ELF-1 (cell line): Measurements from ENCODE around the gene MMEL1.
"Not testable (repeated sequence)": the region's sequence is repeated elsewhere in the genome, so short reads cannot be mapped to it uniquely, and the experiment has no call there.

Experiments used
- DNase-seq: peaks from one replicate; pipeline ENCODE4 v3.0.0-alpha.2; 2016; ENCODE audit warnings: low read depth, low spot score

Gene MMEL1, protein sequence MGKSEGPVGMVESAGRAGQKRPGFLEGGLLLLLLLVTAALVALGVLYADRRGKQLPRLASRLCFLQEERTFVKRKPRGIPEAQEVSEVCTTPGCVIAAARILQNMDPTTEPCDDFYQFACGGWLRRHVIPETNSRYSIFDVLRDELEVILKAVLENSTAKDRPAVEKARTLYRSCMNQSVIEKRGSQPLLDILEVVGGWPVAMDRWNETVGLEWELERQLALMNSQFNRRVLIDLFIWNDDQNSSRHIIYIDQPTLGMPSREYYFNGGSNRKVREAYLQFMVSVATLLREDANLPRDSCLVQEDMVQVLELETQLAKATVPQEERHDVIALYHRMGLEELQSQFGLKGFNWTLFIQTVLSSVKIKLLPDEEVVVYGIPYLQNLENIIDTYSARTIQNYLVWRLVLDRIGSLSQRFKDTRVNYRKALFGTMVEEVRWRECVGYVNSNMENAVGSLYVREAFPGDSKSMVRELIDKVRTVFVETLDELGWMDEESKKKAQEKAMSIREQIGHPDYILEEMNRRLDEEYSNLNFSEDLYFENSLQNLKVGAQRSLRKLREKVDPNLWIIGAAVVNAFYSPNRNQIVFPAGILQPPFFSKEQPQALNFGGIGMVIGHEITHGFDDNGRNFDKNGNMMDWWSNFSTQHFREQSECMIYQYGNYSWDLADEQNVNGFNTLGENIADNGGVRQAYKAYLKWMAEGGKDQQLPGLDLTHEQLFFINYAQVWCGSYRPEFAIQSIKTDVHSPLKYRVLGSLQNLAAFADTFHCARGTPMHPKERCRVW

GRCh38 chr1:2632561-2633361, at the start of gene MMEL1:
Gene MMEL1 (minus strand): TSS chr1:2633016. CDS start chr1:2629484, 3,532 bp downstream.
- peak; percentile 69 for DNase-seq

DNA sequence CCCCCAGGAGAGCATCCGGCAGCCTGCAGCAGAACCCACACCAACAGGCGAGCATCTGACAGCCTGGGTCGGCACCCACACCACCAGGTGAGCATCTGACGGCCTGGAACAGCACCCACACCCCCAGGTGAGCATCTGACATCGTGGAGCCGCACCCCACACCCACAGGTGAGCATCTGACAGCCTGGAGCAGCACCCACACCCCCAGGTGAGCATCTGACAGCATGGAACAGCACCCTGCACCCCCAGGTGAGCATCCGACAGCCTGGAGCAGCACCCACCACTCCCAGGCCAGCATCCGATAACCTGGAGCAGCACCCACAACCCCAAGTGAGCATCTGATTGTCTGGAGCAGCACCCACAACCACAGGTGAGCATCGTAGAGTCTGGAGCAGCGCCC, 43.9 kb upstream of the MMEL1 start:
- DNase-seq, result not testable (repeated sequence)

GRCh38 chr1:2671656-2672055, 38.8 kb upstream of the MMEL1 start:
- not testable (repeated sequence) for DNase-seq

- not testable (repeated sequence) for DNase-seq
Measured at GRCh38 chr1:2659806-2660205, 27.0 kb upstream of the MMEL1 start.

- DNase-seq, result not testable (repeated sequence)
Measured at GRCh38 chr1:2657909-2658308, 25.1 kb upstream of the MMEL1 start.

- DNase-seq, result not testable (repeated sequence)
Measured at GRCh38 chr1:2657124-2657523, 24.3 kb upstream of the MMEL1 start.

- not testable (repeated sequence) for DNase-seq
Measured at GRCh38 chr1:2655598-2656434, 23.0 kb upstream of the MMEL1 start.

GRCh38 chr1:2654443-2654948, 21.7 kb upstream of the MMEL1 start:
- DNase-seq, result not testable (repeated sequence)

GRCh38 chr1:2653741-2654442, 21.1 kb upstream of the MMEL1 start:
- not testable (repeated sequence) for DNase-seq

GRCh38 chr1:2652926-2653571, 20.2 kb upstream of the MMEL1 start:
- not testable (repeated sequence) for DNase-seq

- not testable (repeated sequence) for DNase-seq
Measured at GRCh38 chr1:2652152-2652925, 19.5 kb upstream of the MMEL1 start.

DNA sequence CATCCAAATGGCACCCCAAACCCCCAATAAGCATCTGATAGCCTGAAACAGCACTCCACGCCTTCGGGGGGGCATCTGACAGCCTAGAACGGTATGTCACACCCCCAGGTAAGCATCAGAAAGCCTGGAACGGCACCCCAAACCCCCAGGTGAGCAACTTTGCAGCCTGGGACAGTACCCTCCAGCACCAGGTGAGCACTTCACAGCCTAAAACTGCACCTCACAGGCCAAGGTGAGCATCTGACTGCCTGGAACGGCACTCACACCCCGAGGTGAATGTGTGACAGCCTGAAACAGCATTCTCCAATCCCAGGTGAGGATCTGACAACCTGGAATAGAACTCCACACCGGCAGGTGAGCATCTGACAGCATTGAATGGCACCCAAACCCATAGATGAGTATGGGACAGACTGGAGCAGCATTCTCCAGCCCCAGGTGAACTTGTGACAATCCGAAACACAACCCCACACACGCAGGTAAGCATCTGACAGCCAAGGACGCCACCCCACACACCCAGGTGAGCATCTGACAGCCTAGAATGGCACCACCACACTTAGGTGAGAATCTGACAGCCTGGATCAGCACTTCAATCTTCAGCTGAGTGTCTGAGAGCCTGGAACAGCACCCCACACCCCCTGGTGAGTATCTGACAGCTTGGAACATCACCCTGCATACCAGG, 18.3 kb upstream of the MMEL1 start:
- DNase-seq, result no peak

DNA sequence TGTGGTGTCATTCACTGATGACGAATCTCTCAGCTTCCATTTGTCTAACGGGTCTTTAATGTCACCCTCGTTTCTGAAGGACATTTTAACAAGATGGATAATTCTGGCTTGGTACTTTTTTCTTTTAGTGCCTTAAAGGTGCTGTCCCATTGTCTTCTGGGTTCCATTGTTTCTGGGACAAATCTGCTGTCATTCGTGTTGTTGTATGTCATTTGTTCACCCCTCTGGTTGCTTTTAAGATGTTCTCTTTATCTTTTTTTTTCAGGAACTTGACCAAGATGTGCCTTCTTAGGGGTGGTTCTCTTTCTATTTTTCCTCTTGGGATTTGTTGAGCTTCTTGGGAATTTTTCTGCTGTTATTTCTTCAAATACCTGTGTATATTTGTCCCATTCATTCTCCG, 14.0 kb upstream of the MMEL1 start:
- no peak for DNase-seq

DNA sequence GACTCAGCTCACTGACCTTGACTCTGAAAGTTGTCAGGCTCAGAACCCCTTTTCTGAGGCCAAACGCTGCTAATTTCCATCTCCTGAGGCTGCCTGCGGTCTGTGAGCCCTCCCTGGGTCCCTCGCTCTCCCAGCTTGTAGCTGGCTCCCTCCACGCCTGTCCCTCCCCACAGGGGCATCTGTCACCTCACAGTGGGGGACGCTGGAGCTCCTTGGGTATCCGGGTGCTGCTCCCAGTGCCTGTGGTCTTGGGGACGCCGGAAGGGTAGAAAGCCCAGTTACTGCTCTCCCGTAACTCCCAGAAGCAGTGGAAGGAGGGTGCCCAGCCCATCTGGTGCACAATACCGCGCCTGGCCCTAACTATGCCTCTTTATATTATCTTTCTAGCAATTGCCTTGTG, 13.0 kb upstream of the MMEL1 start:
- no peak for DNase-seq

GRCh38 chr1:2645143-2645542, 12.3 kb upstream of the MMEL1 start:
- no peak for DNase-seq

- DNase-seq, result no peak
Measured at GRCh38 chr1:2644591-2645101, 11.8 kb upstream of the MMEL1 start.

GRCh38 chr1:2644171-2644570, 11.4 kb upstream of the MMEL1 start:
- no peak for DNase-seq
